ENCODE measurements around the gene FXYD2. TPM values are rescaled to one million over a fixed set of nuclear protein-coding genes. Genes with fewer than 3 reads are reported as not detected.

FXYD2 gene
- total RNA-seq, 2 experiments from 2014 or later: 28.0 to 31.2 TPM

DNA sequence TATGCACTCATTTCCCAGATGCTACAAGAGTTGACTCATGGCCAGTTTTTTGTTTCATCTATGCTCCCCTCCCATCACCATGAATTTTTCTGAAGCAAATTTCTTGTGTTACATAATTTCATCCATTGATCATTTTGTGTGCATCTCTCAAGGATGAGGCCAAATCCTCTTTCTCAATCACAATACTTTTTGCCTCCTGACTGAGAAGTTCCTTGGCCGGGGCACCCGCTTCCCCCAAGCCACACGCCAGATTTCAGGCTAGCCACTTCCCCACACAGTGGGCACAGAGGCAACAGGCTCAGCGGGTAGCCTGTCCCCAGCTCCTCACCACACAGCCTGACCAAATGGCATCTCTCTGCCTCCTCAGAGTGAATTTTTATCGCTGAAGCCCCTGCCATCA, 17.7 kb downstream of the FXYD2 start:
- POLR2A ChIA-PET: interaction anchor here (1.0 to 2.6 kb wide), 2 partner anchors 11 to 141 kb away, joined by 3 to 29 read pairs; no protein-coding TSS in a partner anchor
- DNase-seq (no peak), ATAC-seq (ENCODE audit: low read depth) (no peak)
- peaks cover 15% of the 10 kb centered on the region for H3K4me1 Mint-ChIP-seq
- H3K9me3 Mint-ChIP-seq: no peaks in the 10 kb centered on the region
- H3K27ac Mint-ChIP-seq: no peak overlapping the region
- no peak overlapping the region for H3K4me3 Mint-ChIP-seq
- no peaks in the 10 kb centered on the region for H3K27me3 Mint-ChIP-seq
- H3K36me3 Mint-ChIP-seq: no peaks in the 10 kb centered on the region

DNA sequence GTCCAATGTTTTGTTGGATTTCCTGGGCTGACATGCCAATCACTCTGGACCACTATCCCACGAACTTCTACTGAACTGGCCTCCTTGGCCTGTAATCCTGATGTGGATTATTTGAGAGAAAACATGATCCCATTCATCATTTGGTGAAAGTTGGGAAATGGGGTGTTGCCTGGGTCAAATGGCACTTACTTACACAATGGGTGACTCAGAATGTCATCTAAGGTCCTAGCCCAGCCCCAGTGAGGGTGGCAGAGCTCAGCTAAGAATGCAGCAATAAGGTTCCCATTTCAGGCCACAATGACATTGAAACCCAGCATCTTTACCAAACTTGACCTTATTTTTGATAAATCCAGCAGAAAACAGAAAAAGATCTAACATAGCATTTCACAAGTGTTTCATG, 19.5 kb downstream of the FXYD2 start:
- no peak for ATAC-seq (ENCODE audit: low read depth)
- POLR2A ChIA-PET: interaction anchor here (1.1 kb wide), 1 partner anchor 127 kb away, joined by 3 read pairs; no protein-coding TSS in a partner anchor

DNA sequence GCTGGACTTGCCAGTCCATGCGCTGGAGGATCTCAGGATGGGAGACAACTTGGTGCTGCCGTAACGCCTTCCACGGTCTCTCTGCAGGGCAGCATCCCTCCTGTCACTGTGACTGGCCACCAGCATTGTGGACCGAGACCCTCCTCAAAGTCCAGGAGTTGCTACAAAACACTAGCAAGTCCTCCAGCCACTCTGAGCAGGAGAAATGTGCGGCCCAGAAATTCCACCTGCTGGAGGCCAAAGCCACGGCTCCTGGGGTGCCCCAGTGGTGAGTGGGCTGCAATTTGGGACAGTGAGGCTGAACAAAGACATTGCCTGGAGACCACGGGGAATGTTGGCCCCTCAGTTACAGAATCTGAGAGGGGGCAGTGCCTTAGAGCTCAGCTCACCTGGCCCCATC, 20.6 kb downstream of the FXYD2 start:
- Mint-ChIP-seq H3K4me3 (no peak overlapping the region), H3K27ac (no peak overlapping the region), H3K9me3 (no peaks in the 10 kb centered on the region), H3K4me1 (peaks cover 6% of the 10 kb centered on the region), H3K27me3 (peaks cover 20% of the 10 kb centered on the region), H3K36me3 (no peaks in the 10 kb centered on the region)
- ATAC-seq (ENCODE audit: low read depth): no peak
- POLR2A ChIA-PET: no interaction called here
- DNase-seq: no peak

More for the DNA sequence above, 19.5 kb downstream of the FXYD2 start:
- Mint-ChIP-seq H3K9me3 (no peaks in the 10 kb centered on the region), H3K36me3 (no peaks in the 10 kb centered on the region), H3K27me3 (peaks cover 9% of the 10 kb centered on the region), H3K4me3 (no peak overlapping the region), H3K27ac (no peak overlapping the region), H3K4me1 (peaks cover 15% of the 10 kb centered on the region)
- no peak for DNase-seq

DNA sequence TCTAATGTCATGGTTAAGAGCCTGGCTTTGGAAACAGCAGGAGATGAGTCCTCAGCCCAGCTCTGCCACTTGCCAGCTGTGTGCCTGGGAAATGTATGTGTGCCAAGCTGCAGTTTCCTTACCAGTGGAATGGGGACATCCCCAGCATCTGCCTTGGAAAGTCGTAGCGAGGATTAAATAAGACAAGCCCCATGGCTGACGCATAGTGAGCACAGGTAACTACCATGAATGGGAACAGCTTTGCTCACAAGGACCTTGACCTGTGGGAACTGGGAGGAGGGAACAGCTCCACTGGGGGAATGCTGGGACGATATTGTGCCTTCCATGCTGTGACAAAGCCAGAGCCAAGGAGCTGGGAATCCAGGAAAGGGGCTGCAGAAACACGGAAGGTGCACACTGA, 24.9 kb downstream of the FXYD2 start:
- H3K27ac Mint-ChIP-seq: no peak overlapping the region
- H3K4me1 Mint-ChIP-seq: peaks cover 2% of the 10 kb centered on the region
- H3K36me3 Mint-ChIP-seq: no peaks in the 10 kb centered on the region
- H3K4me3 Mint-ChIP-seq: no peak overlapping the region
- peaks cover 51% of the 10 kb centered on the region for H3K27me3 Mint-ChIP-seq
- POLR2A ChIA-PET: no interaction called here
- no peaks in the 10 kb centered on the region for H3K9me3 Mint-ChIP-seq
- DNase-seq (no peak), ATAC-seq (ENCODE audit: low read depth) (no peak)

DNA sequence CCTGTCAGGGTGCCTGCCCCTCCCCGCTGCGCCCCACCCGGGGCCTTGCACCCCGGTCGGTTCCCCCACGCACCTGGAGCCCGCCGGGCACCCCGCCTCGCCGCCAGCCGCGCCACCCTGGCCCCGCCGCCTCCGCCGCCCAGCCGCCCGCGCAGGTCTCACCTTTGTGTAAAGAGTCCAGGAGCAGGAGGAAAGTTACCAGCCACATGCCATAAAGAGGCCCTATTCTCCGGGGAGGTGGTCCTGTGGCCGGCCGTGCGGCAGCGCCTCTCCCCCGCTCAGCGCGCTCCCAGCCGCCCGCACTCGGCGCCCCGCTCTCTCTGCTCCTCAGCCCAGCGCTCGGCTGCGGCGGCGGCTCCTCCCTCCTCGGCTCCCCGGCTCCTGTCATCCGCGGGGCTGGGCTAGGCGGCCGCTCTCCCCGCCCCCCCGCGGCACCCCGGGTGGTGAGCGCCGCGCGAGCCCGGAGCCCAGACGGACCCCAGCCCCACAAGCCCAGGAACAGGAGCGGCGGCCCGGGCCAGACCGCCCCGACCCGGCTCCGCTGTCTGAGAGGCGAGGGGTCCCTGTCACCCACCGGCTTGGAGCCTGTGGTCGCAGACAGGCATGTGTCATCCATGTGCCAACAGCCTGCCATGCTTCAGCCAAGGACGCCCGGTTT, 27.5 kb downstream of the FXYD2 start, which contains the start of gene DSCAML1:
Gene DSCAML1, minus strand, starts transcription at position 345 of the 658 bp plus-strand sequence. Its CDS starts 137 bp downstream, at position 208.
- peak within 1 kb of the TSS; percentile 50 for H3K4me3 Mint-ChIP-seq
- no peak within 1 kb of the TSS for H3K27ac Mint-ChIP-seq
- H3K4me1 Mint-ChIP-seq: peaks cover 2% of the 10 kb centered on the region
- ATAC-seq (ENCODE audit: low read depth) (peak; percentile 93), DNase-seq (peak; percentile 65)
- no peaks in the 10 kb centered on the region for H3K9me3 Mint-ChIP-seq
- peaks cover 78% of the 10 kb centered on the region for H3K27me3 Mint-ChIP-seq
- POLR2A ChIA-PET: no interaction called here
- no peaks in the 10 kb centered on the region for H3K36me3 Mint-ChIP-seq

DNA sequence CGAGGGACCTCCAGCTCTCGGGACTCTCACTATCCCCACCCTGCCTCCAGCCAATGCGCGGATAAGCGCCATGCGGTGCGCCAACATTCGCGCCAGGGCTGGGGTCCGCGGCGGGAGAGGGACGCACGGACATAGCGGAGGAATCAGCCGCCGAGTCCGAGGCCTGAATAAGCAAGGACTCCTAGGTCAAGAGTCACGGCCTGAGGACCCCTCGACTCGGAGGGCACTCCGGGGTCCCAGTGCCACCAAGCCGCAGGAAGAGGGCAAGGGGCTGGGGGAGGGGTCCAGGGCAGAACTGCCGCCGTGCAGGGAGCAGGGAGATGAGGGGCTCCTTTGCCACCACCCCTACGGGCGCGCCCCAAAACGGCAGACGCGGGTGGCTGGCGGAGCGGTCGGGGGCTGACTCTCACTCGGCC, 28.1 kb downstream of the FXYD2 start:
- DNase-seq (no peak), ATAC-seq (ENCODE audit: low read depth) (no peak)
- H3K4me1 Mint-ChIP-seq: peaks cover 2% of the 10 kb centered on the region
- peak overlapping the region; percentile 23 for H3K4me3 Mint-ChIP-seq
- no peak overlapping the region for H3K27ac Mint-ChIP-seq
- H3K36me3 Mint-ChIP-seq: no peaks in the 10 kb centered on the region
- H3K9me3 Mint-ChIP-seq: no peaks in the 10 kb centered on the region
- POLR2A ChIA-PET: no interaction called here
- peaks cover 78% of the 10 kb centered on the region for H3K27me3 Mint-ChIP-seq

DNA sequence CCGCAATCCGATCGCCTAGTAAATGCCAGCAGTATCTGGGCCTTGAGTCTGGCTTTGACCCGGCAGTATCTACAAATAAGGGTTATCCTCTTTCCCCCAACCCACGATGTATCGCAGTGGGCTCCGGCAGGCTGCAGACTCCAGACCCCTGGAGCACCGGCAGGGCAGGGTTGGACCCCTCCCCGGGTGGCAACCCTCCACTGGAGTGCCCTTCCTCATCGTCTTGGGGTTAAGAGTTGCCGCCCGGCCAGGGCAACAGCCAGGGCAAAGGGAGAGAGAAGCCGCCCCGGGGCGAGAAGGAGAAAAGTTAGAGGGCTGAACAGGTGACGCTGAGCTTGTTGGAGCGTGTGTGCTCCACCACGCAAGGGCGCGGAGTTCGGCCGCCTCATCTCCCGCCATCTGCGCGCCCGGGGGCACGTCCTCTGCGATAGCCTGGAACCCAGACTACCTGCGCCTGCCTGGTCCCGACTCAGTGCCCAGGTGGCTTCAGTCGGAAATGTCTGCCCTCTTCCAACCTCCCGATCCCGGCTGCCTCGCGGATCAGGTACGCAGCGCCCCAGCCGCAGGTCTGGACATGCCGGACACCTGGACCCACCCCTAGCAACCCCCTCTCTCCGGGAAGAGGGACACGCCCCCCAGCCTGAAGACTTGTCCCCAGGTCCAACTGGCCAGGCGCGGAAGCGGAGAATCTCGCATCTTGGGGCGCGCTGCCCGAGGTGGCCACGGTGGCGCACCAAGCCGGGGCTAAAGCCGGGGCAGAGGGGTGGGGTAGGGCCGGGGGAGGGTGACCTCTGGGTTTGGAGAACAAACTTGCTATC, 28.7 kb downstream of the FXYD2 start:
- DNase-seq (no peak), ATAC-seq (ENCODE audit: low read depth) (no peak)
- Mint-ChIP-seq H3K27ac (no peak overlapping the region), H3K27me3 (peaks cover 76% of the 10 kb centered on the region), H3K36me3 (no peaks in the 10 kb centered on the region), H3K4me1 (peaks cover 2% of the 10 kb centered on the region), H3K9me3 (no peaks in the 10 kb centered on the region), H3K4me3 (peak overlapping the region; percentile 23)
- POLR2A ChIA-PET: no interaction called here

DNA sequence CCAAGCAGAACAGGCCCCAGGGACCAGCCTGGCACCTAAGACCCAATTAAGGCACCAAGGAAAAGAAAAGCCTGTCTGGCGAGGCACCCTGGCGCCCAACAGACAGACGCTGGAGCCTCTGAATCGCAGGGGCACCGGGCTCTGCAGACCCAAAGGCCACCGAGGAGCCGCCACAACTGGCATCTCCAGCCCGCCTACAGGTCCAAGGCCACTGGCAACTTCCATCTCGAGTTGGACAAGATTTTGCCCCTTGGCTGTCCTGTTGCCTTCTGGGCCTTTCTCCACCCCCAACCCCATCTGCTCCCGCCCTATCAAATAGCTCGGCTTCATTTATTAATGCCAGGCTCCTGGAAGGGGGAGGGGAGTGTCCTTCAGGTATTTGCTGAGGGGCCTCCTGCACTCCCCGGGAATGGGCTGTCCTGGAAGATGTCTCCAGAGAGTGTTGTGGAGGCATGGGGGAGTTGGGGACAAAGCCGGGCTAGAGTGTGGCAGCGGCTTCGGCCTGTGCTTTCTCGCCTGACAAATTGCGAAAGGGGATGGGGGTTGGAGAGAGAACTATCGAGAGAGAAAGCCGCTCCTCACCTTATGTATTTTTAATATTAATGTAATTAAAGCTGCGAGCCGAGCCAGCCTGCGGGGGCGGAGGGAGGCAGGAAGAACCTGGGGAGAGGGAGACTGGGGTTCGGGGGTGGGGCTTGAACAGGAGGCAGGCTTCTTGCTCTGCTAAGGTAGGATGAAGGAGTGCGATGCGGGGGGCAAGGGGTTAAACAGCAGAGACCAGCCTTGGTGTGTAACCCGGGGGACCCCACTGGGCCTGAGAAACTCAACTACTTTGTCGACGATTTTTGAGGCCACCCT, 29.5 kb downstream of the FXYD2 start:
- POLR2A ChIA-PET: no interaction called here
- Mint-ChIP-seq H3K9me3 (no peaks in the 10 kb centered on the region), H3K27ac (no peak overlapping the region), H3K4me3 (no peak overlapping the region), H3K36me3 (no peaks in the 10 kb centered on the region), H3K4me1 (peaks cover 2% of the 10 kb centered on the region), H3K27me3 (peaks cover 70% of the 10 kb centered on the region)
- no peak for DNase-seq
- no peak for ATAC-seq (ENCODE audit: low read depth)

DNA sequence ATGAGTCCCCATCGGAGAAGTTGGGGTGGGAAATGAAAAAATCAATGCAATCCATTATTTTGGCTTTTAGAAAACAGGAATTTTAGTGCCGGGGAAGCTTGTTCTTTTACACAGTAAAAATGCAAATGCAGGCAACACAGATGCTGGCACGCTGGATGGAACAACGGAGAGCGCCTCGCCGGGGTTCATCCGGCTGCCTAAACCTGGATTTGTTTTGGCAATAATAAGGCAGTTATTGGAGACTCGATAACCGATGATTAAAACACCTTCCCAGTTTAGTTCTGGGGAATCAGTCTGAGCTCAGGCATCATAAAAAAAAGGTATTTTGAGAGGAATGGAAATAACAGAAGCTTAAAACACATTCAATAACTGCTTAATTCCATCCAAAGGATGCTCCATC, 30.4 kb downstream of the FXYD2 start:
- Mint-ChIP-seq H3K9me3 (no peaks in the 10 kb centered on the region), H3K4me1 (peaks cover 2% of the 10 kb centered on the region), H3K27me3 (peaks cover 64% of the 10 kb centered on the region), H3K4me3 (no peak overlapping the region), H3K36me3 (no peaks in the 10 kb centered on the region), H3K27ac (no peak overlapping the region)
- POLR2A ChIA-PET: no interaction called here
- ATAC-seq (ENCODE audit: low read depth): no peak
- no peak for DNase-seq

DNA sequence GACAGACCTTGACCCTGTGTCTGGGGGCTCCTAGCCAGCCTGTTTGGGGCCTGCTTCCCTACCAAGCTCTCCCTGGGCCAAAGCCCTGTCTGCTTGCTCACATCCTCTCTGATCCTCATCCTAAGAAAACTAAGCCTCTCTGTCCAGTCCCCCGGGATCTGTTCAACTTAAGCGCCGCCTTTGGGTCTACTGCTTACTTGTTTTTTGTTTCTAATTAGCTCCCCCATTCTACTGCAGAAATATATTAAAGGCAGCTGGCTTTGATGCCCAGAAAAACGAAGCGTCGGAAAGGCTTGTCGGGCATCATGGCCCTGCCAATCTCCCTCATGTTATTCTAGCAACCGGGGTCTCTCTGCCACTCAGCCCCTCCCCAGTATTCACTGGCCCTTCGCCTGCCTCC, 31.0 kb downstream of the FXYD2 start:
- Mint-ChIP-seq H3K36me3 (no peaks in the 10 kb centered on the region), H3K27me3 (peaks cover 61% of the 10 kb centered on the region), H3K4me1 (peaks cover 2% of the 10 kb centered on the region), H3K27ac (no peak overlapping the region), H3K9me3 (no peaks in the 10 kb centered on the region), H3K4me3 (no peak overlapping the region)
- POLR2A ChIA-PET: no interaction called here
- ATAC-seq (ENCODE audit: low read depth): no peak
- no peak for DNase-seq

DNA sequence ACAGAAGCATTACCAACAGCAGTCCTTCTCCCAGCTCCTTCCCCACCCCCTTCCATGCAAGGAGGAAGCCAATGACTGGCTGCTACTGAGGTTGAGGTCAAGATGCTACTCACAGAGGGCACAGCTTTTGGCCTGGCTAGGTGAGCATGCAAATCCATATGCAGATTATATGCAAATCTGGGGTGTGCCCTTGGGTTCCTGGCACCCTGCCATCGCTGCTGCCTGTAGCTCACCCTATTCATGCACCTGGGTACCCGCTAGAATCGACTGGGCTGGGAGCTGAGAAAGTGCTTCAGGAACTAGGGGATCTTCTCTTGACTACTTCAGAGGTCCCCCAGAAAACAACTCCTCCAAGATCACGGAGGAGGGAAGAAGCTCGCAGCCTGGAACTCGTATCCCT, 31.6 kb downstream of the FXYD2 start:
- DNase-seq: no peak
- Mint-ChIP-seq H3K27ac (no peak overlapping the region), H3K9me3 (no peaks in the 10 kb centered on the region), H3K4me1 (peaks cover 2% of the 10 kb centered on the region), H3K36me3 (no peaks in the 10 kb centered on the region), H3K27me3 (peaks cover 59% of the 10 kb centered on the region), H3K4me3 (no peak overlapping the region)
- ATAC-seq (ENCODE audit: low read depth): no peak
- POLR2A ChIA-PET: no interaction called here

DNA sequence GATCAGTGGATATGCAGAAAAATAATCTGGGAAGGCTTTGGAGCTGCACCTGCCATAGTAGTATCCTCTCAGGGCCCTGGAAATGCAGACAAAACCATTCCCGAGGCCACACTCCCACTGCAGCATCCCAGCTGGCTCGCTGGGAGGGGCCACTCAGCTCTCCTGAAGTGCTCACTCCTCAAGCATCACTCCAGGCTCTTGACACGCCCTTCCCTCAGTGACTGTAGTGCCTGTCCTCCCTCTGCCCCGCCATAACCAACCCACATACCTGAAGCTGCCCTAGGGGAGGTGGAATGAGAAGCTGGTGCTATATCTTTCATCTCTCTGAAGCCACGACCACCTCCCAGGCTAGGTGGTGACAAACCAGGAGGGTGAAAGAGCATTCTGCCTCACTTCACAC, 32.3 kb downstream of the FXYD2 start:
- H3K9me3 Mint-ChIP-seq: no peaks in the 10 kb centered on the region
- DNase-seq (no peak), ATAC-seq (ENCODE audit: low read depth) (no peak)
- no peak overlapping the region for H3K4me3 Mint-ChIP-seq
- no peak overlapping the region for H3K27ac Mint-ChIP-seq
- no peaks in the 10 kb centered on the region for H3K36me3 Mint-ChIP-seq
- peaks cover 51% of the 10 kb centered on the region for H3K27me3 Mint-ChIP-seq
- POLR2A ChIA-PET: no interaction called here
- no peaks in the 10 kb centered on the region for H3K4me1 Mint-ChIP-seq

DNA sequence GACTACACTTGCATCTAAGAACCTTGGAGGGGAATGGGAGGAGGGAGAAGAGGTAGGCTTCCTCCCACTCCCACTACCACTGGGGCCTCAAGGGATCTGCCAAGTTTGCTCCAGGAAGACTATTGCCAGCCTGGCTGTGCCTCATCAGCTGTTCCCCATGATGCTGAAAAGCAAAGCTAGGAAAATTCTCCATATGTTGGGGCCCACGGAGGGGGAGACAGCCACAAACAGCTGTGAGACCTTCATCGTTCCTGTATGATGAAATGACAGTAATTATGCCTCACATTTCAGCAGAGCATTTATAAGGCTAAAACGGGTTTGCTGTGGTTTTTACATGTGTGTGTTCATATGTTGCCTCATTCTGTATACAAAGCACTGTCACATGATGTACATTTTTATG, 34.3 kb downstream of the FXYD2 start:
- ATAC-seq (ENCODE audit: low read depth): no peak
- DNase-seq: no peak
- H3K27ac Mint-ChIP-seq: no peak overlapping the region
- POLR2A ChIA-PET: no interaction called here
- no peaks in the 10 kb centered on the region for H3K4me1 Mint-ChIP-seq
- no peak overlapping the region for H3K4me3 Mint-ChIP-seq
- no peaks in the 10 kb centered on the region for H3K9me3 Mint-ChIP-seq
- H3K27me3 Mint-ChIP-seq: peaks cover 43% of the 10 kb centered on the region
- no peaks in the 10 kb centered on the region for H3K36me3 Mint-ChIP-seq
